B cell (primary cell): Measurements from ENCODE around the gene PHF8. TPM values are rescaled to one million over a fixed set of nuclear protein-coding genes. Genes with fewer than 3 reads are reported as not detected.

Source experiments
- ATAC-seq: fragments of 200-7000 bp; cut with Tn5 transposase; one replicate; pipeline ENCODE4 v1.10.0; 2021; ENCODE audit warnings: low read depth, mild to moderate bottlenecking, moderate number of reproducible peaks, moderate library complexity
- CTCF ChIA-PET: fragments of 350-600 bp; sonication (Branson Sonifier 250); formaldehyde crosslinking; loops from one replicate; lab custom pipeline; 2021; ENCODE audit warnings: antibody characterized with exemption, inconsistent platforms; lab: Charles Lee
- POLR2A ChIA-PET: fragments of 350-600 bp; sonication (Branson Sonifier 250); formaldehyde crosslinking; loops from one replicate; lab custom pipeline; 2021; ENCODE audit warnings: antibody characterized with exemption; lab: Charles Lee
- DNase-seq: peaks from one replicate; pipeline ENCODE4 v3.0.0; 2013
- H2AFZ ChIP-seq: 2 replicates; pipeline ENCODE4 v1.6.1; 2012; ENCODE audit warnings: mild to moderate bottlenecking, low read depth, low read length; ENCODE audit not compliant: insufficient read depth, poor library complexity, severe bottlenecking
- H3K27ac ChIP-seq, 2 donors: 1 replicate in 1 of 2; 2 replicates in 1 of 2; pipeline ENCODE4 v1.5.1; 2012 to 2013; ENCODE audit warnings: low read length in 2 of 2, mild to moderate bottlenecking in 2 of 2, moderate library complexity in 1 of 2
- H3K27me3 ChIP-seq, 4 experiments: fragments of 200-600 bp in 1 of 4; sonication (generic) in 1 of 4; replicated peaks in 1 of 4; 1 replicate in 2 of 4; 2 replicates in 2 of 4; pipeline versions ENCODE4 v1.6.1 to v1.7.0; 2013 to 2016; ENCODE audit warnings: low read length in 3 of 4, mild to moderate bottlenecking in 2 of 4, mixed read lengths in 1 of 4, moderate library complexity in 1 of 4; ENCODE audit not compliant: insufficient read depth in 4 of 4, control insufficient read depth in 3 of 4; ENCODE audit errors: control extremely low read depth in 1 of 4
- H3K36me3 ChIP-seq, 2 experiments: replicated peaks in 1 of 2; 1 replicate in 1 of 2; 2 replicates in 1 of 2; pipeline versions ENCODE4 v1.6.1 to v1.7.1; 2013; ENCODE audit warnings: low read length in 1 of 2; ENCODE audit not compliant: insufficient read depth in 2 of 2, control insufficient read depth in 1 of 2; ENCODE audit errors: control extremely low read depth in 1 of 2, extremely low read depth in 1 of 2
- H3K4me1 ChIP-seq, 2 donors: fragments of 200-600 bp in 1 of 2; sonication (generic) in 1 of 2; 1 replicate in 1 of 2; 2 replicates in 1 of 2; pipeline versions ENCODE4 v1.5.1 to v1.6.1; 2013 to 2017; ENCODE audit warnings: low read length in 2 of 2; ENCODE audit not compliant: control insufficient read depth in 2 of 2, insufficient read depth in 2 of 2
- H3K4me2 ChIP-seq: replicated peaks from 2 replicates; pipeline ENCODE3; 2012; ENCODE audit warnings: mild to moderate bottlenecking, low read depth, low read length; ENCODE audit not compliant: poor library complexity, severe bottlenecking
- H3K4me3 ChIP-seq, 5 experiments: fragments of 200-600 bp in 1 of 5; sonication (generic) in 1 of 5; 1 replicate in 3 of 5; 2 replicates in 2 of 5; pipeline versions ENCODE4 v1.5.1 to v1.7.0; 2011 to 2016; ENCODE audit warnings: low read length in 4 of 5, mild to moderate bottlenecking in 4 of 5, low read depth in 2 of 5, control low read depth in 1 of 5, moderate library complexity in 1 of 5; ENCODE audit not compliant: insufficient read depth in 1 of 5; ENCODE audit errors: control extremely low read depth in 1 of 5, extremely low read depth in 1 of 5
- H3K79me2 ChIP-seq: fragments of 200-600 bp; sonication (generic); one replicate; pipeline ENCODE4 v1.6.0; 2016; ENCODE audit warnings: low read length; ENCODE audit not compliant: control insufficient read depth, insufficient read depth
- H3K9ac ChIP-seq: fragments of 200-600 bp; sonication (generic); 2 replicates; pipeline ENCODE4 v1.6.1; 2017; ENCODE audit warnings: mild to moderate bottlenecking, low read length, moderate library complexity
- H3K9me3 ChIP-seq, 3 donors: one replicate each; pipeline versions ENCODE4 v1.6.1 to v1.7.1; 2013; ENCODE audit warnings: low read length in 2 of 3; ENCODE audit not compliant: control insufficient read depth in 2 of 3, insufficient read depth in 1 of 3; ENCODE audit errors: control extremely low read depth in 1 of 3
- H4K20me1 ChIP-seq: 2 replicates; pipeline ENCODE4 v1.6.0; 2012; ENCODE audit warnings: mild to moderate bottlenecking, low read length; ENCODE audit not compliant: insufficient read depth, control insufficient read depth, poor library complexity, severe bottlenecking
- H3K27ac Mint-ChIP-seq: one replicate; pipeline ENCODE4 v1.8.0; 2021; ENCODE audit warnings: mixed read lengths
- H3K27me3 Mint-ChIP-seq: one replicate; pipeline ENCODE4 v1.8.0; 2021; ENCODE audit warnings: mixed read lengths
- H3K4me1 Mint-ChIP-seq: one replicate; pipeline ENCODE4 v1.8.0; 2021; ENCODE audit warnings: mixed read lengths
- H3K4me3 Mint-ChIP-seq: one replicate; pipeline ENCODE4 v1.8.0; 2021; ENCODE audit warnings: mixed read lengths
- H3K9me3 Mint-ChIP-seq: one replicate; pipeline ENCODE4 v1.8.0; 2022; ENCODE audit warnings: mixed read lengths; ENCODE audit not compliant: insufficient read depth
- EZH2 ChIP-seq: IDR thresholded peaks from 2 replicates; pipeline ENCODE4 v1.6.1; 2012; ENCODE audit warnings: borderline replicate concordance, low read depth, mild to moderate bottlenecking, moderate library complexity, low read length; ENCODE audit not compliant: insufficient read depth, poor library complexity, severe bottlenecking
- WGBS: methylation state at CpG from one replicate; pipeline ENCODE4 v1.1.5; 2013; ENCODE audit warnings: missing lambda C conversion rate; ENCODE audit not compliant: insufficient coverage; 5-methylcytosine and 5-hydroxymethylcytosine counted together
- intact Hi-C: fragments of 100-400 bp; cut with micrococcal nuclease; formaldehyde crosslinking; loops from one replicate; pipeline ENCODE4 v1.10.0; 2022
- polyA plus RNA-seq: library from polyadenylated mRNA; depleted of rRNA; stranded (reverse); fragments of >200 nt; gene quantifications from 2 replicates; pipeline ENCODE4 v1.2.3, GENCODE V29; 2012
- total RNA-seq, 2 donors: library from RNA; stranded (reverse); fragments of 120-200 nt in 1 of 2; gene quantifications; 1 replicate in 1 of 2; 2 replicates in 1 of 2; pipeline versions ENCODE4 v1.2.3 to v1.2.4, GENCODE V29; 2013 to 2022
- TF ChIP-seq, protein P1 (sequence below): fragments of 200-600 bp; IDR thresholded peaks from one replicate; pipeline ENCODE4 v1.8.0; 2022; ENCODE audit warnings: antibody characterized with exemption, mild to moderate bottlenecking

PHF8 gene
- total and polyA plus RNA-seq, 2 donors (not counting 1 experiment from before 2014, with no cell fraction given), result 21.4 to 73.2 TPM

DNA sequence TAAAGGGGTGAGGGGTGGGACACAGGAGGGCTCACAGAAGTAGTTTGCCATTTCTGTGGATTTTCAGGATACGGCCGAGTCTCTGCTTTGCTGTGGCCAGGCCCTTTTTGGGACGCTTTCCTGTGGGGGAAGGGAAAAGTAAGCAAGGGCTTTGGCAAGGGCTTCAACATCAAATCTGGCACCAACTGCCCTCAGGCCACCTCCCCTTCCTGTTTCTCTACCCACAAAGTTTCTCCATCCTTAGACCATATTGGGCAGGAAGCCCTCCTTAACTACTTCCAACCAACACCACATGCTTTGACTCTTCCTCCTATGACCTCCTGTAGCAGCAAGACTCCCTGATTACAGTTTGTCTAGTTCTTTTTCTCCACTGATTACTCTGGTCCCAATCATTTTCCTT lies 105.1 kb downstream of the PHF8 start:
- Histone ChIP-seq H3K4me2 (no peak overlapping the region), H2AFZ (no peak overlapping the region), H3K27me3 (no peaks in the 10 kb centered on the region), H3K27ac (no peak overlapping the region), H3K36me3 (peaks cover 2 to 47% of the 10 kb centered on the region in 2 experiments), H3K79me2 (no peaks in the 10 kb centered on the region), H3K9ac (no peak overlapping the region), H4K20me1 (no peaks in the 10 kb centered on the region), H3K4me3 (no peak overlapping the region), H3K9me3 (no peaks in the 10 kb centered on the region), H3K4me1 (no peaks in the 10 kb centered on the region)
- intact Hi-C loops, result no loop called here
- no peak for TF ChIP-seq EZH2
- TF ChIP-seq, protein P1, sequence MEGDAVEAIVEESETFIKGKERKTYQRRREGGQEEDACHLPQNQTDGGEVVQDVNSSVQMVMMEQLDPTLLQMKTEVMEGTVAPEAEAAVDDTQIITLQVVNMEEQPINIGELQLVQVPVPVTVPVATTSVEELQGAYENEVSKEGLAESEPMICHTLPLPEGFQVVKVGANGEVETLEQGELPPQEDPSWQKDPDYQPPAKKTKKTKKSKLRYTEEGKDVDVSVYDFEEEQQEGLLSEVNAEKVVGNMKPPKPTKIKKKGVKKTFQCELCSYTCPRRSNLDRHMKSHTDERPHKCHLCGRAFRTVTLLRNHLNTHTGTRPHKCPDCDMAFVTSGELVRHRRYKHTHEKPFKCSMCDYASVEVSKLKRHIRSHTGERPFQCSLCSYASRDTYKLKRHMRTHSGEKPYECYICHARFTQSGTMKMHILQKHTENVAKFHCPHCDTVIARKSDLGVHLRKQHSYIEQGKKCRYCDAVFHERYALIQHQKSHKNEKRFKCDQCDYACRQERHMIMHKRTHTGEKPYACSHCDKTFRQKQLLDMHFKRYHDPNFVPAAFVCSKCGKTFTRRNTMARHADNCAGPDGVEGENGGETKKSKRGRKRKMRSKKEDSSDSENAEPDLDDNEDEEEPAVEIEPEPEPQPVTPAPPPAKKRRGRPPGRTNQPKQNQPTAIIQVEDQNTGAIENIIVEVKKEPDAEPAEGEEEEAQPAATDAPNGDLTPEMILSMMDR, result no peak
- Mint-ChIP-seq H3K27ac (no peak overlapping the region), H3K9me3 (no peaks in the 10 kb centered on the region), H3K27me3 (no peaks in the 10 kb centered on the region), H3K4me1 (no peaks in the 10 kb centered on the region), H3K4me3 (no peak overlapping the region)
- ChIA-PET CTCF (no interaction called here), POLR2A (no interaction called here)
- ATAC-seq (no peak), DNase-seq (no peak)
- no CpG with 5 or more reads among the region's 3 CpGs for WGBS

DNA sequence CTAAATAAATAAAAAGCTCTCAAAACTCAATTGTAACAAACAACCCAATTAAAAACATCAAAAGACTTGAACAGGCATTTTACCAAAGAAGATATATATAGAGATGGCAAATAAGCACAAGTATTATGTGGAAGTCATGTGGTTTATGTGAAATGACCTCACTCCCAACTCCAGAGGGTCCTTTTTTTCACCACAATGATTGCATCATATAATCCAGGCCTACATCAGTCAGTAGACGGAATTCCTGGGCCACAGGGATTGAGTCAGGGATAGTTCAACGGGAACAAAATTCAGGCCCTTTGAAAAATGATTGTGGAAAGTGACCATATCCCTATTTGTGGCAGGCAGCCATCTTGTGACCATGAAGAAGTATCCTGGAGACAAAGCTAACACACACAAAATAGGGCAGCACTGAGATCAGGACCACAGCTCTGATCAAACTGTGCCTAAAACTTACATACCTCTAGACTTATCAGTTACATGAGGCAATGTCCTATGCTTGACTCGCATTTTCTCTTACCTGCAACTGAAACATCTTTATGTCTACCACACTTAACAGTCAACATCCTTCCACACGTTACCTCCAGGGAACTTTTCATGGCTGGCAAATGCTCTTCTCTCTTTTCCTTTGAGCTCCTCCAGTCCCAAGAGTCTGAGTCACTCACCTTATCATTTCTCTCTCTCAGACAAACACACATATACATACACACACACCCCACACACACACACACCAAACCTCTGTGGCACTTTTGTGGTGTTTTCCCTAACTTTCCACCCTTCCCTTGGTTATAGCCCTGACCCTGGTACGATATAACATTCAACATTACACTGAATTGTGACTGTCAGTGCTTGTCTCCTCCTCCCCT lies 113.5 kb downstream of the PHF8 start:
- no peak overlapping the region for H3K4me3 ChIP-seq
- peaks cover 2% of the 10 kb centered on the region for H3K9me3 Mint-ChIP-seq
- no peaks in the 10 kb centered on the region for H4K20me1 ChIP-seq
- no peak overlapping the region for H3K27ac Mint-ChIP-seq
- no peaks in the 10 kb centered on the region for H3K4me1 Mint-ChIP-seq
- H3K9me3 ChIP-seq, result no peaks in the 10 kb centered on the region
- H3K27me3 ChIP-seq, result no peaks in the 10 kb centered on the region
- CTCF ChIA-PET, result no interaction called here
- intact Hi-C loops, result no loop called here
- WGBS, result 83% methylated on average over 2 of the region's 5 CpGs
- H3K27ac ChIP-seq, result no peak overlapping the region
- H3K27me3 Mint-ChIP-seq, result no peaks in the 10 kb centered on the region
- no peak overlapping the region for H2AFZ ChIP-seq
- no peaks in the 10 kb centered on the region for H3K79me2 ChIP-seq
- no peak for ATAC-seq
- no peak for DNase-seq
- no peak overlapping the region for H3K9ac ChIP-seq
- no peak overlapping the region for H3K4me2 ChIP-seq
- no peaks in the 10 kb centered on the region for H3K36me3 ChIP-seq
- TF ChIP-seq EZH2, result no peak
- TF ChIP-seq, protein P1, result no peak
- POLR2A ChIA-PET, result no interaction called here
- H3K4me1 ChIP-seq, result no peaks in the 10 kb centered on the region
- no peak overlapping the region for H3K4me3 Mint-ChIP-seq
